GM19035 (cell line): ENCODE measurements around the gene NAA35.
"Not testable (repeated sequence)": the region's sequence is repeated elsewhere in the genome, so short reads cannot be mapped to it uniquely, and the experiment has no call there.

ENCODE experiments used
- ATAC-seq: cut with Tn5 transposase; IDR thresholded peaks from one replicate; pipeline ENCODE4 v1.9.1; 2021; ENCODE audit not compliant: unreplicated experiment

Gene NAA35

DNA sequence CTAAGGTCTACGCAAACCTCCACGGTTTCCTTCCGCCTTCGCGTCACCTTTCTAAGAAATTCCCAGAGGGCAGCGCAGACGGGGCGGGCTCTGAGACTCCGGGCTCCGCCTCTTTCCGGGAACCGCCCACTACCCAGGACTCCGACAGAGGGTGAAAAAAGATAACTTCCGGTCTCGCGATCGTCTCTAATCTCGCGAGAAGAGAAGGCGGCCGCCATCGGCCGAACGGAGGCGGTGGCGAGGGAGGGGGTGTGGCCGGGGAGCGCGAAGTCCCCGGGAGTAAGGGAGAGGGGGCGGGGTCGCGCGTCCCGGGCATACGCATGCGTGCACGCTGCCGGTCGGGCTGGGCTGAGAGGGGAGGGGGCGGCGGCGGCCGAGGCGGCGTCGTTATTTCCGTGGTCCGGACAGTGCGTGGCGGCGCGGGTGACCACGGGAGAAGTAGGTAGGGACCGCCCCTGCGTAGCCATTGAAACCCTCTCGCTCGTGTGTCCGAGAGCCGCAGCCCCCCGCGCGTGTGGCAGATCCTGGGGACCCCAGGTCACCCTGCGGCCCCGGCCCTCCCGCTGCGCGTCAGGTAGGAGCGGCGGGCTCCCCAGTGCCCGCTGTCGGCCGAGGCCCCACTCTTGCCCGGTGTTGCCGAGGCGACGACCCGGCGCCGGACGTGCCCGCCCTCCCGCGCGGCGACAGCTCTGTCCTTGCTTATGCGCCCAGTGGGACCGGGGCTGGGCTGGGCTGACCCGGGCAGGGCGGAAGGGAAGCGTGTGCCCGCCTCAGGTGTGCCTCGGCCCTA, at the start of gene NAA35:
NAA35 (plus strand) TSS at position 315 of the 790 bp plus-strand sequence. CDS start 1,014 bp downstream, outside the sequence.
- peak; percentile 83 for ATAC-seq

DNA sequence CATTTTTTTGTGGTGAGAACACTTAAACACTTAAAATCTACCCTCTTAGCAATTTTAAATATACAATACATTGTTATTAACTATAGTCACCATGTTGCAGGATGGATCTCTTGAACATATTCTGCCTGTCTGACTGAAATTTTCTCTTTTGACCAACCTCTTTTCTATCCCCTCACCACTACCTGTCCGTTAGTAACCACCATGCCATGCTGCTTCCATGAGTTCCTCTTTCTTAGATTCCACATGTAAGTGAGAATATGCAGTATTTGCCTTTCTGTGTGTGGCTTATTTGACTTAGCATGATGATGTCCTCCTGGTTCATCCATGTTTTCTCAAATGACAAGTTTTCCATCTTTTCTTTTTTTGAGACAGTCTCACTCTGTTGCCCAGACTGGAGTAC, 48.5 kb upstream of the NAA35 start:
- ATAC-seq: no peak

DNA sequence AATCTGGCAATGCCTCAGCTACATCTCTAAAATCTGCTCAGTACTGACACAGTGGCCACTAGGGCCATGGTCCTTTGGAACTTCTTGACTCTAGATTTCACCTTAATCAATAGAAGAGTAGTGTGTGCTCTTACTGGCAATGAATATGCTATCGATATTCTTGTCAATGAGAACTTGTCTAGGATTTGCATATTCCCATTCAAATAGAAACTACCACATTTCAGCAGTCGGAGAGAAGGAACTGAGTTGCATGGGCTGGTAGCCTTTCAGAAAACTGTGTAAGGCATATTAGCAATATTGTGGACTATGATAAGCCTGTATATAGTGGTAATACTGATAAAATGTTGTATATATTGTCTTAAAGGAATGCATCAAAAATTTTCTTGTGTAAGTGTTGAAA, 45.3 kb upstream of the NAA35 start:
- ATAC-seq: peak; percentile 53

DNA sequence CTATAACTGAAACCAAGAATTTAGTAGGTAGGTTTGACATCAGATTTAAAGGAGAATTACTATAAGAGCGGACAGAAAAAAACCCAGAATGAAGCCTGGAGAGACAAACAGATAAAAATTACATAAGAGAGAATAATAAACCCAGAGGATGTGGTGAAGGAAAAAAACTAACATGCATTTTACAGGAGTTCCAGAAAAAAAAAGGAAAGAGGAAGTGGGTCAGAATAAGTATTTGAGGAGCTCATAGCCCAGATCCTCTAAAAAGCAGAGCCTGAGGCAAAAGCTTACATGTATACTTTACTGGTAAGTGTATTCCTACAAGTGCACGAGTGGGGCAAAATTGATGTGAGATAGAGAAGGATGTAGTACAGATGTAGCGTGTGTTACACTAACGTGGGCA, 43.1 kb upstream of the NAA35 start:
- no peak for ATAC-seq

DNA sequence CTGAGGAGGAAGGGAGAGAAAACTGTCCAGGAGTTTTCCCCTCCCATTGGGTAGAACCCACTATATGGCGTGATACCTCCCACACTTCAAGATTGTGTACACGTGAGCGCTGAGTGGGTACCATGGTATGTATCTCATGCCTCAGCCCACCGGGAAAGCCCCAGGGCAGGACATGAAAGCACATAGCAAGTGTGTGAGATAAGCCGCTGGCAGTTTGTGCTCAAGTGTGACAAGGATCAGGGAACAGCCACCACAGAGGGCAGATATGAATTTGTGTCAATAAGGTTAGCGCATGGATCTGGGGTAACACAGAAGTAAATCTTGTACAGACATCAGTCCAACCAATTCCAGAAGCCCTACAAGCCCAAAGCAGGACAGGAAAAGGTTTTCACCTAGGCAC, 42.6 kb upstream of the NAA35 start:
- ATAC-seq: no peak

DNA sequence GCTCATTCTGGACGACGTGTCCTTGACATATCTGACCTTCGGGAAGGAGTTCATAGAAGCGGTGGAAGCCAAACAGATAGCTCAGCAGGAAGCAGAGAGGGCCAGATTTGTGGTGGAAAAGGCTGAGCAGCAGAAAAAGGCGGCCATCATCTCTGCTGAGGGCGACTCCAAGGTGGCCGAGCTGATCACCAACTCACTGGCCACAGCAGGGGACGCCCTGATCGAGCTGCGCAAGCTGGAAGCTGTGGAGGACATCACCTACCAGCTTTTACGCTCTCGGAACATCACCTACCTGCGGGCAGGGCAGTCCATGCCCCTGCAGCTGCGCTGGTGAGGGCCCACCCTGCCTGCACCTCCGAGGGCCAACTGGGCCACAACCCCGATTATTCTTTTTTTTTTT, 41.6 kb upstream of the NAA35 start:
- no peak for ATAC-seq

DNA sequence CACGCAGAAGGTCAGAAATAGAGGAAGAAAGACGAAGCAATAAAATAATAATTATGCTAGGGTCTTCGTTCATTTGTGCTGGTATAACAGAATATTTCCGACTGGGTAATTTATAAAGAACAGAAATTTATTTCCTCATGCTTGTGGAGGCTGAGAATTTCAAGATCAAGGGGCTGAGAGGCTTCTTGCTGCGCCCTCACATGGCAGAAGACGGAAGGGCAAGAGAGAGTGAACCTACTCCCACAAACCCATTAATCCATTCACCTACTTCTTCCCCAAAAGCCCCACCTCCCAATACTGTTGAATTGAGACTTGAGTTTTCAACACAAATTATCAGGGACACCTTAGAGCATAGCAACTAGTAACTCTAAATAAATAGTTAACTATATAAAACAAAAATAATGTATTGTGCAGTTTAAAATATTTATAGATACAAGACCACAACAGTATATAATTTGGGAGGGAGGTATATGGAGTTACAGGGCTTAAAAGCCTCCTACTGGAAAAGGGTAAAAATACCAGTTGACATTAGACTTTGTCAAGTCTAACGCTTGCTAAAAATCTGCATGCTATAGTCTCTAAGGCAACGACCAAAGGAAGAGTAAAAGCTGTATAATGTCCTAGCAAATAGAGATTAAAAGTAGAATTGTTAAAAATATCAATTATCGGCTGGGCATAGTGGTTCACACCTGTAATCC, 40.3 kb upstream of the NAA35 start:
- no peak for ATAC-seq

DNA sequence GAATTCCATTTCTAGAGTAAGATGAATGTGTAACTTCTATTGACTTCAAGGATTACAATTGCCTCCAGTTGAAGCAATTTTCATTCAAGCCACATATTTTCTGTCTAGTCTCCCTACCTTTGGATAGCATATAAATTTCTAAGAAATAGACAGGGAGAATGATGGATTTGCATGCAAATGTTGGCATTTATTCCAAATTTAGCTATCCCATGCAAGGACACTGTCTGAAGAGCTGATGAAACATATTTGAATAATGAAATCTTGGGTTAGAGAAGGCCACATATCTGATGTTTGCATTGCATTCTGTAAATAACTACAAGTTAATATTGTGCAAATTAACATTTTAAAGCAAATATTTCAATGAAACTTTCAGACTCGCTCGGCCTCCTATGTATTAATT, 36.0 kb upstream of the NAA35 start:
- no peak for ATAC-seq

DNA sequence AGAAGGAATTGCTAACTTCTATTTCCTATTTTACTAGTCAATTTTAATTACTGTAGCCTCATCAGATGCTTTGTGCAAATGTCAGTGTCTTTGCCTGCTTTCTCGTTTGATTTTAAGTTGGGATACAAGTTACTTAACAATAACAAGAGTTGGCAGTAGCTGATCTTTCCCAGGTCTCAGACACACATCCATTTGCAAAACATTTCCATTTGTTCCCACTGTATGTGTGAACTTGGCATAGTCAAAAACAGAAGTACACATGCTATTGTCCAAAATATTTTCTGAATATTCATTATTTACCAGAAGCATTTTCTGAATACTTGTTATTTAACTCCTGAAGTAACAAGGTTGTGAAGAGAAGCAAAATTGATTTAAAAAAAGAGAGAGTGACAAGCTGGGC, 35.0 kb upstream of the NAA35 start:
- ATAC-seq: no peak

DNA sequence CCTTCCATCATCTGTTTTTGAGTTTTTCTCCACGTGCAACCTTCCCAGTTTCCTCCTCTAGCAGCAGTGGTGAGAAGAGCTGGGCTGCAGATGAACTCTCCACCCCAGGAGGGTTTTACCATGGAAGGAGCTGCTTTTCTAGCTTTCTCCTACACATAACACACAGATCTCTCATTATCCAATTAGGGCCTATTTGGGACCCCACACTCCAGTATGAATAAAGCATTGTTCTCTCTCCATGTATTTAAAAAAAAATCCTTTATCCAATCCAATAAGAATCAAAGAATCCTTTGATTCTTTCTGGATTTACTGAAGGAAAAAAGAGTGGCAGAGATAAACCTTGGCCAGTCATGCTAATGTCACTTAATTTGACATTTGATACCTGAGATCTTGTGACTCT, 31.6 kb upstream of the NAA35 start:
- no peak for ATAC-seq

DNA sequence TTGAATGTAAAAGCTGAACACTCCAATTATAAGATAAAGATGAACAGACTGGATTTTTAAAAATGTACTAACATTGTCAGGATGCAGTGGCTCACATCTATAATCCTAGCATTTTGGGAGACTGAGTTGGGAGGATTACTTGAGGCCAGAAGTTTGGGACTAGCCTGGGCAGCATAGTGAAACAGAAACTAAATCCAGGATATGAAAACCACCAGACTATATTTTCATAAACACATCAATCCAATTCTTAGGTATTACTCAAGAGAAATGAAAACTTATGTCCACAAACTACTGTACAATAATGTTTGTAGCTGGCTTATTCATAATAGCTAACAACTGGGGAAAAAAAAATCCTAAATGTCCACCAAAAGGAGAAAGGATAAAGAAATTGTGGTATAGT, 26.8 kb upstream of the NAA35 start:
- ATAC-seq: no peak

DNA sequence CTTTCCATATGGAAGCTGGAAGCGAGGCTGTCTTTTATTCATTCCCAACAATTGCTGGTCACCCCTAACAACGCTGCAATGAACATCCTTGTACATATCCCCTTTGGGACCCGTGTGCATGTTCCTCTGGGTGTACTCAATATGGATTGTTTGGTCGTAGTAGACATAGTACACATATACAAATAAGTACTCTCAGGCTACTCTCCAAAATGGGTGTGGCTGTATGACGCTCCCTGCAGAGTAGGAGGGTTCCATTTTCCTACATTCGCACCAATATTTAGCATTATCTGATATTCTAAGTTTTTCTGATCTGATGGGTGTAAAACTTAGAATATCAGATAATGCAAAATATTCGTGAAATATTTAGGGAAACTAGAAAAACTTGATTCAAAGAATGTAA, 23.2 kb upstream of the NAA35 start:
- no peak for ATAC-seq

DNA sequence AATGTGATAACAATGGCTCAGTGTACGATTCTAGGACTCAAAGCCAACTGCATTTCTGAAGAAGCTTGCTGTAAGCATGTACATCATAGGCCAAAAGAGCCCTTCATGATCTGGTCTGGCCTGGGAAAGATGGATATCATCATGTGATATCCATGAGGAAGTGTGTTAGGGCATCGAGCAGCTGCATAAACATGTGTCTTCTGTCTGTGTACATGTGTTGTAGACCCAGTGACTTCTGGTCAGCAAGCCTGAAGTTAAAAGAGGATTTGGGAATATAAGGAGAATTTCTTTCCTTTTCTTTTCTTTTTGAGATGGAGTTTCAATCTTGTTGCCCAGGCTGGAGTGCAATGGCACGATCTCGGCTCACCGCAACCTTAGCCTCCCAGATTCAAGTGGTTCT, 15.5 kb upstream of the NAA35 start:
- ATAC-seq: no peak

DNA sequence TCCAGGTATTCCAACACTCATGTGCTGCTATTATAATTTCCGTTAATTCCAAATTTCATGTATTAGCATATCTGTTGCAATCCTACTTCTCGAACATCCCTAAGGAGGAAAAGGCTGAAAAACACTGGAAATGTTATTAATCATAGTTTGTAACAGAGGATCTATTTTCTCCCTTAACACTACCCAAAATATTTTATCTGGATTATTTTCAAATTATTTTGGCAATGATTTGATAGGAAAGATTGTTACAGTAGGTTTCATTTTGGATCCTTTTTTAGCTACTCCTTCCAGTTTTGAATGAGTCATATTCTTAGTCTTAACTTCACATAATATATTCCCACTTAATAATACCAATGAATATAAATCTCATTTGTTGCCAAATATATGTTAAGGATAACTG, 13.9 kb upstream of the NAA35 start:
- ATAC-seq: no peak

DNA sequence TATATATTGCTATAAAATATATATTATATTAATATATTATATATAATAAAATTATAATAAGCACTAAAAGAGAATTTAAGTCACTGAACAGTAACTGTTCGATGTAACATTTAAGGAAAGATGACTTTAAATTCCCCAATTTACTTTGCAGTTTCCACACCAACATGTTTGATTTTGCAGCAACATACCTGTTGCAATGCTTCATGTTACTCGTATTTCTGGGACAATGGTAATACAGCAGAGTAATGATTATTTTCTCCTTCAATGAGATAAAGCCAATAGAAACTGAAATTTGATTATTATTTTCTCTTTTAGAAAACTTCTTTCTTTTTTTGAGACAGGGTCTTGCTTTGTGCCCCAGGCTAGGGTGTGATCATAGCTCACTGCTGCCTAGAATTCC, 9.5 kb upstream of the NAA35 start:
- no peak for ATAC-seq

DNA sequence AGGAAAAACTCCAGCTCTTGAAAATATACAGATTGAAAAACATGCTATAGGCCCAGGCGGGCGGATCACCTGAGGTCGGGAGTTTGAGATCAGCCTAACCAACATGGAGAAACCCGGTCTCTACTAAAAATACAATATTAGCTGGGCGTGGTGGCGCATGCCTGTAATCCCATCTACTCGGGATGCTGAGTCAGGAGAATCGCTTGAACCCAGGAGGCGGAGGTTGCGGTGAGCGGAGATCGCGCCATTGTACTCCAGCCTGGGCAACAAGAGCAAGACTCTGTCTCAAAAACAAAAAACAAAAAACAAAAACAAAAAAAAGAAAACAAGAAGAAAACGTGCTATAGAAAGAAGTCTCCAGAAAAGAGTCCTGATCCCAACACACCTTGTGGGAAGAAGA, 5.0 kb upstream of the NAA35 start:
- ATAC-seq: not testable (repeated sequence)

DNA sequence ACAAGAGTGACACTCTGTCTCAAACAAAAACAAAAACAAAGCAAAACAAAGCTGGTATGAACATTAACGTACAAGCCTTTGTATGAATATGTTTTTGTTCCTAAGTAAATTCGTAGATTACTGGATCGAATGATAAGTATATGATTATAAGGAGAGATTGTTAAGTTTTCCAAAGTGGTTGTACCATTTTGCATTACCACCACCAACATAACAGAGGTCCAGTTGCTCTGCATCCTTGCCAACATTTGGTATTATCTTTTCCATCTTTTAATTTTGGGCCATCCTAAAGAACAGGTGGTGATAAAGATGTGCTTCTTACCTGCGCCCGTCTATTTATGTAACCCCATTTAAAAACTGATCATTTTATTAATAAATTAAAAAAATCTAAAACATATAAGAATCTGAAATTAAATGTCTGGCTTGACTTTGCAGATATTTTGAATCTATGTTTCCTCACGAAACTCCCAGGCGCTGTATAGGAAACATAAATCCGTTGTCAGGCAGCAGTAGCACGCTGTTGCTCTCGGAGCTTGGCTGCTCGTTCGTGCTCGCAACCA, 593 bp upstream of the NAA35 start:
- no peak for ATAC-seq

DNA sequence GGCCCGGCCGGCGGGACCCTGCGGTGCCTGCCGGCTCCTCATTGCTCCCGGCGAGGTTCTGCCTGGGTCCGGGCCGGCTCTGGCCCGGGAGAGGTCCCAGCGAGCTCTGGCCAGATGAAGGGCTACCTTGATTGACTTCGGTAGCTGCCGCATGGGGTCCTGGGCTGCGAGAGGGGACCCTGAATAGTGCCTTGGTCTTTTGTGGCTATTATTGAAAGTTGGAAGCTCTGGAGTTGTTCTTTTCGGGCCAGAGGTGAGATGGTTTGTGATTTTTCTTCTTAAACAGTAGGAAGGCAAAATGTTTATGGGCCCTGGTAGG, 635 bp downstream of the NAA35 start:
- no peak for ATAC-seq

DNA sequence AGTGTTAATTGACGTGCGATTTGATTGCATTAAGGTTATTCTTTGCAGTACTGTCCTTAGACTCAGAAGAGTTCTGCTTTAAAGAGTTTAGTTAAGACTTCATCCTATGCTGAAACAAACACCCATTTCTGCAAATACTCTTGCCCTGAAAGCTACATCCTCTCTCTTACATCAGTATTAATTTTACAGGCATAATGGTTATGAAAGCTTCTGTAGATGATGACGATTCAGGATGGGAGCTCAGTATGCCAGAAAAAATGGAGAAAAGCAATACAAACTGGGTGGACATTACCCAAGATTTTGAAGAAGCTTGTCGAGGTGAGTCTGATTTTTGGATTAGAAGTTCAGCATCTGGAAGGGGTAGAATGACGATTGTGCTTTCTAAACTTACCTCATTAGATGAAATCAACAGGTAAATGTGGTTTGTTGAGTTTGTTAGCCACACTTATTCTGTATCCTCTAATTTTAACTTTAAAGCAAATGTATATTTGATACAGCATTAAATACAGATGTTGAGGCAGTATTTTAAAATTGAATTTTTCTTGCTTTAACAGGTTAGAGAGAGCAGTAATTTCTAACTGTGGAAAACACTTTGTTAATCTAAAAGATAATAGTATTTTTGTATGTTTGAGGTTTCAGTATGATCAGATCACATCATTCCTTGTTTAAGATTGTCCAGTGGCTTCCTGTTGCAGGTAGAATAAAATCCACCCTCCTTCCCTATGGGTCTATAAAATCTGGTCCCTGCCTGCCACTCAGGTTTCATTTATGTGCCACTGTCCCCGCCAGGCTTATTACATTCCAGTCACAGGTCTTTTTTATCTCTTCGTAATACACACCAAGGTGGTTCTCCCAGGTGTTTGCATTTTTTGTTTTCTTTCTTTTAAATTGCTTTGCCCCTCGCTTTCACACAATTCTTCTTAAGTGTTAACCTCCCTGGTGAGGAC, 1.3 kb downstream of the NAA35 start:
- ATAC-seq: no peak

DNA sequence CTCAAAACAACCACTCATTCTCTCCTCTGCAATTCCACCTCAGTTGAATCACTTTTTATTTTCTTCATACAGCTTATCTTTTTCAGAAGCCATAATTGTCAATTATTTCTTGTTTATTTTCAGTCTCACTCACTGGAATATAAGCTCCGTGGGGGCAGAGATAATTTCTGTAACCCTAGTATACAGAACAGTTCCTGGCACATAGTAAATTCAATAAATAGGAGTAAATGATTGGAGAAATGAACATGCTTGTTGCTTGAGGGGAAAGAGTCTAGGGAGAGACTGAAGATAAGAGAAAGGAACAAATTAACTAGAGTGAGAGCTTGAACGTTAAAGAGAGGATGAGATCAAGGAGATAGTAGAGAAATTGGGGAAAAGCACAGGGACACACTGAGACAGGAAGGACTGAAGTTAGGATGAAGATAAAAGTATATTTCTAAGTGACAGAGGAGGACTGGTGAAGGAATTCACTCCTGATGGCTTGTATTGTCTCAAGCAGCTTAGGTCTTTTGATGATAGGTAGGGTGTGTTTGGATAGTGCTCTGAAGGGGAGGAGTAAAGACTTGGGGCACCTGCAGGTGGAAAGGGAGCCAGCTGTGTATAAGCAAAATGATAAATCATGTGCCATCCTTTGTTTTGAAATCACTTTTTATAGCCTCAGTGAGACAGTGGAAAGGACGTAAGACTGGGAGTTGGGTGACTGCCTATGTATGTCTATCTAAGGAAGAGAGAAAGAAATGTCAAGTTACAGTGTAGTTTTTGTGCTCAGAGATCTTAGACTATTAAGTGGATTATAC, 2.2 kb downstream of the NAA35 start:
- no peak for ATAC-seq
